ENCODE data around the gene TESK1.
A peak's percentile ranks its signal among the peaks of the same experiment; 100 is the strongest.

The TESK1 gene

GRCh38 chr9:35564658-35565061 is 40.4 kb upstream of the TESK1 start:
- H3K36me3 ChIP-seq: no peaks in the 10 kb centered on the region
- no peaks in the 10 kb centered on the region for H3K9me3 ChIP-seq
- no peak overlapping the region for H3K27ac ChIP-seq
- peaks cover 7% of the 10 kb centered on the region in 2 experiments for H3K4me1 ChIP-seq (ENCODE audit: control insufficient read depth in 1 of 2, insufficient read depth in 1 of 2, low read depth in 1 of 2, low read length in 1 of 2)
- H3K27me3 ChIP-seq: no peaks in the 10 kb centered on the region
- no peak overlapping the region for H3K4me3 ChIP-seq (ENCODE audit: low read depth in 1 of 2, low read length in 1 of 2)
- TF ChIP-seq CTCF (IDR thresholded peaks at IDR 0.05): no peak

GRCh38 chr9:35566417-35566816 is 38.6 kb upstream of the TESK1 start:
- H3K4me3 ChIP-seq (ENCODE audit: low read depth in 1 of 2, low read length in 1 of 2): no peak overlapping the region
- H3K36me3 ChIP-seq: no peaks in the 10 kb centered on the region
- no peaks in the 10 kb centered on the region for H3K27me3 ChIP-seq
- no peaks in the 10 kb centered on the region for H3K9me3 ChIP-seq
- H3K4me1 ChIP-seq (ENCODE audit: control insufficient read depth in 1 of 2, insufficient read depth in 1 of 2, low read depth in 1 of 2, low read length in 1 of 2): peaks cover 17 to 22% of the 10 kb centered on the region in 2 experiments
- no peak overlapping the region for H3K27ac ChIP-seq
- no peak for TF ChIP-seq CTCF (IDR thresholded peaks at IDR 0.05)

- TF ChIP-seq CTCF (IDR thresholded peaks at IDR 0.05): no peak
- H3K27ac ChIP-seq: no peak overlapping the region
- no peak overlapping the region for H3K4me3 ChIP-seq (ENCODE audit: low read depth in 1 of 2, low read length in 1 of 2)
- peaks cover 17 to 22% of the 10 kb centered on the region in 2 experiments for H3K4me1 ChIP-seq (ENCODE audit: control insufficient read depth in 1 of 2, insufficient read depth in 1 of 2, low read depth in 1 of 2, low read length in 1 of 2)
- no peaks in the 10 kb centered on the region for H3K27me3 ChIP-seq
- H3K36me3 ChIP-seq: no peaks in the 10 kb centered on the region
- H3K9me3 ChIP-seq: no peaks in the 10 kb centered on the region
Observed at GRCh38 chr9:35568196-35568595, 36.9 kb upstream of the TESK1 start.

- H3K27me3 ChIP-seq: no peaks in the 10 kb centered on the region
- peaks cover 17 to 22% of the 10 kb centered on the region in 2 experiments for H3K4me1 ChIP-seq (ENCODE audit: control insufficient read depth in 1 of 2, insufficient read depth in 1 of 2, low read depth in 1 of 2, low read length in 1 of 2)
- no peaks in the 10 kb centered on the region for H3K36me3 ChIP-seq
- peak overlapping the region in 1 of 2 experiments; percentile 22 for H3K4me3 ChIP-seq (ENCODE audit: low read depth in 1 of 2, low read length in 1 of 2)
- H3K9me3 ChIP-seq: no peaks in the 10 kb centered on the region
- H3K27ac ChIP-seq: peak overlapping the region; percentile 73
- no peak for TF ChIP-seq CTCF (IDR thresholded peaks at IDR 0.05)
Observed at GRCh38 chr9:35569206-35569605, 35.9 kb upstream of the TESK1 start.

- no peaks in the 10 kb centered on the region for H3K9me3 ChIP-seq
- H3K36me3 ChIP-seq: no peaks in the 10 kb centered on the region
- no peak for TF ChIP-seq CTCF (IDR thresholded peaks at IDR 0.05)
- H3K27me3 ChIP-seq: no peaks in the 10 kb centered on the region
- H3K4me3 ChIP-seq (ENCODE audit: low read depth in 1 of 2, low read length in 1 of 2): no peak overlapping the region
- peak overlapping the region; percentile 73 for H3K27ac ChIP-seq
- peaks cover 17 to 22% of the 10 kb centered on the region in 2 experiments for H3K4me1 ChIP-seq (ENCODE audit: control insufficient read depth in 1 of 2, insufficient read depth in 1 of 2, low read depth in 1 of 2, low read length in 1 of 2)
Observed at GRCh38 chr9:35570709-35571504, 34.2 kb upstream of the TESK1 start.
